Measurements from ENCODE around the gene RMND5A.

Gene RMND5A

GRCh38 chr2:86818114-86818801 is 98.2 kb downstream of the RMND5A start:
- Histone ChIP-seq H3K27me3 (ENCODE audit: insufficient read depth, insufficient read length) (no peaks in the 10 kb centered on the region), H3K4me3 (ENCODE audit: insufficient read length, low read depth) (no peak overlapping the region), H3K9ac (ENCODE audit: insufficient read length, low read depth) (no peak overlapping the region), H3K4me1 (ENCODE audit: insufficient read depth, insufficient read length) (no peaks in the 10 kb centered on the region), H3K9me3 (ENCODE audit: insufficient read depth, low read length) (peaks cover 4% of the 10 kb centered on the region; the same call in 1 of the 2 replicates), H3K36me3 (ENCODE audit: insufficient read depth, insufficient read length, low read length) (no peaks in the 10 kb centered on the region)
- TF ChIP-seq SUZ12 (IDR thresholded peaks at IDR 0.05; ENCODE audit: extremely low read depth, insufficient read depth, insufficient read length) = no peak
- no peak for TF ChIP-seq YY1 (IDR thresholded peaks at IDR 0.05; ENCODE audit: insufficient read depth, insufficient read length)
- TF ChIP-seq ZNF274 (IDR thresholded peaks at IDR 0.05; ENCODE audit: low read depth, low read length) = no peak
- DNase-seq (ENCODE audit: low read depth, low spot score) = no peak

GRCh38 chr2:86818957-86819356 is 98.9 kb downstream of the RMND5A start:
- H3K9ac ChIP-seq (ENCODE audit: insufficient read length, low read depth) = no peak overlapping the region
- no peak for DNase-seq (ENCODE audit: low read depth, low spot score)
- H3K36me3 ChIP-seq (ENCODE audit: insufficient read depth, insufficient read length, low read length) = no peaks in the 10 kb centered on the region
- H3K9me3 ChIP-seq (ENCODE audit: insufficient read depth, low read length) = peaks cover 4% of the 10 kb centered on the region; the same call in 1 of the 2 replicates
- no peak overlapping the region for H3K4me3 ChIP-seq (ENCODE audit: insufficient read length, low read depth)
- H3K27me3 ChIP-seq (ENCODE audit: insufficient read depth, insufficient read length) = no peaks in the 10 kb centered on the region
- TF ChIP-seq ZNF274 (IDR thresholded peaks at IDR 0.05; ENCODE audit: low read depth, low read length) (no peak), YY1 (IDR thresholded peaks at IDR 0.05; ENCODE audit: insufficient read depth, insufficient read length) (no peak), SUZ12 (IDR thresholded peaks at IDR 0.05; ENCODE audit: extremely low read depth, insufficient read depth, insufficient read length) (no peak)
- H3K4me1 ChIP-seq (ENCODE audit: insufficient read depth, insufficient read length) = peaks cover 4% of the 10 kb centered on the region

GRCh38 chr2:86821306-86821705 is 101.2 kb downstream of the RMND5A start:
- peaks cover 4% of the 10 kb centered on the region; the same call in 1 of the 2 replicates for H3K9me3 ChIP-seq (ENCODE audit: insufficient read depth, low read length)
- no peaks in the 10 kb centered on the region for H3K36me3 ChIP-seq (ENCODE audit: insufficient read depth, insufficient read length, low read length)
- H3K4me3 ChIP-seq (ENCODE audit: insufficient read length, low read depth) = no peak overlapping the region
- H3K27me3 ChIP-seq (ENCODE audit: insufficient read depth, insufficient read length) = no peaks in the 10 kb centered on the region
- no peak overlapping the region for H3K9ac ChIP-seq (ENCODE audit: insufficient read length, low read depth)
- TF ChIP-seq YY1 (IDR thresholded peaks at IDR 0.05; ENCODE audit: insufficient read depth, insufficient read length) (no peak), ZNF274 (IDR thresholded peaks at IDR 0.05; ENCODE audit: low read depth, low read length) (no peak), SUZ12 (IDR thresholded peaks at IDR 0.05; ENCODE audit: extremely low read depth, insufficient read depth, insufficient read length) (no peak)
- DNase-seq (ENCODE audit: low read depth, low spot score) = no peak
- H3K4me1 ChIP-seq (ENCODE audit: insufficient read depth, insufficient read length) = peaks cover 5% of the 10 kb centered on the region

- TF ChIP-seq SUZ12 (IDR thresholded peaks at IDR 0.05; ENCODE audit: extremely low read depth, insufficient read depth, insufficient read length) = no peak
- TF ChIP-seq YY1 (IDR thresholded peaks at IDR 0.05; ENCODE audit: insufficient read depth, insufficient read length) = no peak
- no peak for TF ChIP-seq ZNF274 (IDR thresholded peaks at IDR 0.05; ENCODE audit: low read depth, low read length)
- peaks cover 5% of the 10 kb centered on the region for H3K4me1 ChIP-seq (ENCODE audit: insufficient read depth, insufficient read length)
- H3K9me3 ChIP-seq (ENCODE audit: insufficient read depth, low read length) = peaks cover 4% of the 10 kb centered on the region; the same call in 1 of the 2 replicates
- no peak overlapping the region for H3K9ac ChIP-seq (ENCODE audit: insufficient read length, low read depth)
- H3K27me3 ChIP-seq (ENCODE audit: insufficient read depth, insufficient read length) = no peaks in the 10 kb centered on the region
- H3K4me3 ChIP-seq (ENCODE audit: insufficient read length, low read depth) = no peak overlapping the region
- no peak for DNase-seq (ENCODE audit: low read depth, low spot score)
- H3K36me3 ChIP-seq (ENCODE audit: insufficient read depth, insufficient read length, low read length) = no peaks in the 10 kb centered on the region
Measured at GRCh38 chr2:86821842-86822241, 101.8 kb downstream of the RMND5A start.

GRCh38 chr2:86822668-86823345 is 102.7 kb downstream of the RMND5A start:
- no peak for TF ChIP-seq SUZ12 (IDR thresholded peaks at IDR 0.05; ENCODE audit: extremely low read depth, insufficient read depth, insufficient read length)
- no peak for TF ChIP-seq YY1 (IDR thresholded peaks at IDR 0.05; ENCODE audit: insufficient read depth, insufficient read length)
- TF ChIP-seq ZNF274 (IDR thresholded peaks at IDR 0.05; ENCODE audit: low read depth, low read length) = no peak
- peaks cover 4% of the 10 kb centered on the region; the same call in 1 of the 2 replicates for H3K9me3 ChIP-seq (ENCODE audit: insufficient read depth, low read length)
- H3K36me3 ChIP-seq (ENCODE audit: insufficient read depth, insufficient read length, low read length) = no peaks in the 10 kb centered on the region
- no peak overlapping the region for H3K4me3 ChIP-seq (ENCODE audit: insufficient read length, low read depth)
- DNase-seq (ENCODE audit: low read depth, low spot score) = no peak
- H3K4me1 ChIP-seq (ENCODE audit: insufficient read depth, insufficient read length) = peaks cover 8% of the 10 kb centered on the region
- no peaks in the 10 kb centered on the region for H3K27me3 ChIP-seq (ENCODE audit: insufficient read depth, insufficient read length)
- no peak overlapping the region for H3K9ac ChIP-seq (ENCODE audit: insufficient read length, low read depth)

GRCh38 chr2:86825036-86825692 is 105.1 kb downstream of the RMND5A start:
- Histone ChIP-seq H3K9ac (ENCODE audit: insufficient read length, low read depth) (no peak overlapping the region), H3K4me3 (ENCODE audit: insufficient read length, low read depth) (no peak overlapping the region)
- DNase-seq (ENCODE audit: low read depth, low spot score) = no peak

More at GRCh38 chr2:86825036-86825692, 105.1 kb downstream of the RMND5A start:
- Histone ChIP-seq H3K36me3 (ENCODE audit: insufficient read depth, insufficient read length, low read length) (no peaks in the 10 kb centered on the region), H3K4me1 (ENCODE audit: insufficient read depth, insufficient read length) (peaks cover 9% of the 10 kb centered on the region), H3K27me3 (ENCODE audit: insufficient read depth, insufficient read length) (no peaks in the 10 kb centered on the region), H3K9me3 (ENCODE audit: insufficient read depth, low read length) (peaks cover 4% of the 10 kb centered on the region; the same call in 1 of the 2 replicates)
- TF ChIP-seq SUZ12 (IDR thresholded peaks at IDR 0.05; ENCODE audit: extremely low read depth, insufficient read depth, insufficient read length) = no peak
- TF ChIP-seq YY1 (IDR thresholded peaks at IDR 0.05; ENCODE audit: insufficient read depth, insufficient read length) = no peak
- TF ChIP-seq ZNF274 (IDR thresholded peaks at IDR 0.05; ENCODE audit: low read depth, low read length) = no peak
